Smooth muscle cell (in vitro differentiated cells): Measurements from ENCODE around the gene REPS2. TPM values are rescaled to one million over a fixed set of nuclear protein-coding genes. Genes with fewer than 3 reads are reported as not detected.

ENCODE experiments used
- DNase-seq: peaks from one replicate; lab custom pipeline; 2025; ENCODE audit not compliant: unreplicated experiment; lab: John Stamatoyannopoulos, UW
- H2AFZ ChIP-seq: fragments of 200-600 bp; sonication (generic); 2 replicates; pipeline ENCODE4 v1.6.0; 2016; ENCODE audit warnings: antibody characterized with exemption, low read depth, mild to moderate bottlenecking
- H3F3A ChIP-seq: fragments of 200-600 bp; sonication (generic); 2 replicates; pipeline ENCODE4 v1.6.0; 2017; ENCODE audit warnings: antibody characterized with exemption, low read depth
- H3K27ac ChIP-seq: fragments of 200-600 bp; sonication (generic); 2 replicates; pipeline ENCODE4 v1.5.1; 2016; ENCODE audit warnings: low read depth, mild to moderate bottlenecking
- H3K27me3 ChIP-seq: fragments of 200-600 bp; sonication (generic); 2 replicates; pipeline ENCODE4 v1.6.1; 2016; ENCODE audit warnings: low read depth, mild to moderate bottlenecking
- H3K36me3 ChIP-seq: fragments of 200-600 bp; sonication (generic); 2 replicates; pipeline ENCODE4 v1.5.1; 2016; ENCODE audit warnings: low read depth
- H3K4me1 ChIP-seq: fragments of 200-600 bp; sonication (generic); 2 replicates; pipeline ENCODE4 v1.5.1; 2016; ENCODE audit warnings: low read depth
- H3K4me2 ChIP-seq: fragments of 200-600 bp; sonication (generic); 2 replicates; pipeline ENCODE4 v1.6.0; 2016; ENCODE audit warnings: mild to moderate bottlenecking
- H3K4me3 ChIP-seq: fragments of 200-600 bp; sonication (generic); 2 replicates; pipeline ENCODE4 v1.5.1; 2016; ENCODE audit warnings: mild to moderate bottlenecking
- H3K79me2 ChIP-seq: fragments of 200-600 bp; sonication (generic); 2 replicates; pipeline ENCODE4 v1.6.0; 2016; ENCODE audit warnings: low read depth, mild to moderate bottlenecking
- H3K9ac ChIP-seq: fragments of 200-600 bp; sonication (generic); 2 replicates; pipeline ENCODE4 v1.6.0; 2016; ENCODE audit warnings: low read depth
- H3K9me3 ChIP-seq: fragments of 200-600 bp; sonication (generic); replicated peaks from 2 replicates; pipeline ENCODE4 v1.5.1; 2016; ENCODE audit warnings: low read depth
- H4K20me1 ChIP-seq: fragments of 200-600 bp; sonication (generic); 2 replicates; pipeline ENCODE4 v1.6.0; 2016; ENCODE audit warnings: low read depth
- CTCF ChIP-seq: fragments of 200-600 bp; sonication (generic); IDR thresholded peaks from 2 replicates; pipeline ENCODE4 v1.5.1; 2017; ENCODE audit warnings: borderline replicate concordance, mild to moderate bottlenecking, antibody characterized with exemption; ENCODE audit not compliant: insufficient read depth, poor library complexity, severe bottlenecking
- WGBS: methylation state at CpG from one replicate; pipeline ENCODE4 v1.1.7; 2016; ENCODE audit warnings: low lambda C conversion rate; 5-methylcytosine and 5-hydroxymethylcytosine counted together
- polyA plus RNA-seq: library from polyadenylated mRNA; unstranded; fragments of >200 nt; fragmentation: Nextera tagmentation; extraction: Ambion mirVana; gene quantifications from 2 replicates; pipeline ENCODE4 v1.2.1, GENCODE V29; 2016
- total RNA-seq: library from RNA; depleted of rRNA; stranded (reverse); fragments of >200 nt; gene quantifications from 2 replicates; pipeline ENCODE4 v1.2.3, GENCODE V29; 2014

Gene REPS2
- total and polyA plus RNA-seq, 2 experiments from 2014 or later, result 1.0 to 1.2 TPM

GRCh38 chrX:16992951-16993350 lies 46.5 kb downstream of the REPS2 start:
- no peaks in the 10 kb centered on the region for H3K79me2 ChIP-seq
- H3K4me3 ChIP-seq, result no peak overlapping the region
- H3K36me3 ChIP-seq, result no peaks in the 10 kb centered on the region
- no peak for TF ChIP-seq CTCF
- WGBS, result 67% methylated on average over 2 of the region's 2 CpGs
- no peak overlapping the region for H2AFZ ChIP-seq
- H3K4me1 ChIP-seq, result no peaks in the 10 kb centered on the region
- no peaks in the 10 kb centered on the region for H3K27me3 ChIP-seq
- no peak overlapping the region for H3K27ac ChIP-seq
- no peak for DNase-seq
- H3K9ac ChIP-seq, result no peak overlapping the region
- no peaks in the 10 kb centered on the region for H4K20me1 ChIP-seq
- H3K9me3 ChIP-seq, result no peaks in the 10 kb centered on the region
- H3K4me2 ChIP-seq, result no peak overlapping the region
- no peaks in the 10 kb centered on the region for H3F3A ChIP-seq

- TF ChIP-seq CTCF, result no peak
- Histone ChIP-seq H2AFZ (no peak overlapping the region), H3K9ac (no peak overlapping the region), H3K27ac (no peak overlapping the region), H3K79me2 (no peaks in the 10 kb centered on the region), H3K36me3 (no peaks in the 10 kb centered on the region), H4K20me1 (no peaks in the 10 kb centered on the region), H3F3A (no peaks in the 10 kb centered on the region), H3K4me3 (no peak overlapping the region), H3K4me2 (no peak overlapping the region), H3K9me3 (no peaks in the 10 kb centered on the region), H3K27me3 (no peaks in the 10 kb centered on the region), H3K4me1 (no peaks in the 10 kb centered on the region)
- WGBS, result 83% methylated on average over 4 of the region's 4 CpGs
- no peak for DNase-seq
These were observed 47.4 kb downstream of the REPS2 start for GRCh38 chrX:16993791-16994318.

- no peaks in the 10 kb centered on the region for H3K27me3 ChIP-seq
- TF ChIP-seq CTCF, result no peak
- no peaks in the 10 kb centered on the region for H3K9me3 ChIP-seq
- no peaks in the 10 kb centered on the region for H3F3A ChIP-seq
- no peaks in the 10 kb centered on the region for H3K79me2 ChIP-seq
- H3K4me3 ChIP-seq, result no peak overlapping the region
- H2AFZ ChIP-seq, result no peak overlapping the region
- H3K27ac ChIP-seq, result no peak overlapping the region
- H3K36me3 ChIP-seq, result no peaks in the 10 kb centered on the region
- no peaks in the 10 kb centered on the region for H3K4me1 ChIP-seq
- no peak overlapping the region for H3K4me2 ChIP-seq
- H3K9ac ChIP-seq, result no peak overlapping the region
- H4K20me1 ChIP-seq, result no peaks in the 10 kb centered on the region
- WGBS, result 77% methylated on average over 2 of the region's 2 CpGs
- no peak for DNase-seq
These were observed 48.3 kb downstream of the REPS2 start for GRCh38 chrX:16994736-16995135.

GRCh38 chrX:16997313-16997712 lies 50.9 kb downstream of the REPS2 start:
- no peak overlapping the region for H3K9ac ChIP-seq
- H3K9me3 ChIP-seq, result no peaks in the 10 kb centered on the region
- H3K4me2 ChIP-seq, result no peak overlapping the region
- H2AFZ ChIP-seq, result no peak overlapping the region
- H3K27me3 ChIP-seq, result no peaks in the 10 kb centered on the region
- H4K20me1 ChIP-seq, result no peaks in the 10 kb centered on the region
- H3K4me3 ChIP-seq, result no peak overlapping the region
- no peak overlapping the region for H3K27ac ChIP-seq
- no peaks in the 10 kb centered on the region for H3F3A ChIP-seq
- H3K36me3 ChIP-seq, result no peaks in the 10 kb centered on the region
- TF ChIP-seq CTCF, result no peak
- 84% methylated on average over 2 of the region's 2 CpGs for WGBS
- H3K79me2 ChIP-seq, result no peaks in the 10 kb centered on the region
- no peaks in the 10 kb centered on the region for H3K4me1 ChIP-seq
- no peak for DNase-seq
